Keratinocyte (primary cell): ENCODE measurements around the gene TLL1.

Source experiments
- EZH2 ChIP-seq: IDR thresholded peaks from one replicate; pipeline ENCODE4 v1.6.1; 2012; ENCODE audit warnings: inconsistent platforms, mild to moderate bottlenecking, low read length, moderate library complexity
- TF ChIP-seq, protein P1 (sequence below), 3 experiments: IDR thresholded peaks in 1 of 3; conservative IDR thresholded peaks in 1 of 3; optimal IDR thresholded peaks in 1 of 3; 2 replicates in 2 of 3; 3 replicates in 1 of 3; pipeline versions ENCODE3 to v1.5.1; 2011; ENCODE audit warnings: low read length in 3 of 3, mild to moderate bottlenecking in 3 of 3, moderate library complexity in 2 of 3, control low read depth in 1 of 3, inconsistent platforms in 1 of 3; ENCODE audit not compliant: insufficient read depth in 2 of 3; ENCODE audit errors: extremely low read depth in 1 of 3

DNA sequence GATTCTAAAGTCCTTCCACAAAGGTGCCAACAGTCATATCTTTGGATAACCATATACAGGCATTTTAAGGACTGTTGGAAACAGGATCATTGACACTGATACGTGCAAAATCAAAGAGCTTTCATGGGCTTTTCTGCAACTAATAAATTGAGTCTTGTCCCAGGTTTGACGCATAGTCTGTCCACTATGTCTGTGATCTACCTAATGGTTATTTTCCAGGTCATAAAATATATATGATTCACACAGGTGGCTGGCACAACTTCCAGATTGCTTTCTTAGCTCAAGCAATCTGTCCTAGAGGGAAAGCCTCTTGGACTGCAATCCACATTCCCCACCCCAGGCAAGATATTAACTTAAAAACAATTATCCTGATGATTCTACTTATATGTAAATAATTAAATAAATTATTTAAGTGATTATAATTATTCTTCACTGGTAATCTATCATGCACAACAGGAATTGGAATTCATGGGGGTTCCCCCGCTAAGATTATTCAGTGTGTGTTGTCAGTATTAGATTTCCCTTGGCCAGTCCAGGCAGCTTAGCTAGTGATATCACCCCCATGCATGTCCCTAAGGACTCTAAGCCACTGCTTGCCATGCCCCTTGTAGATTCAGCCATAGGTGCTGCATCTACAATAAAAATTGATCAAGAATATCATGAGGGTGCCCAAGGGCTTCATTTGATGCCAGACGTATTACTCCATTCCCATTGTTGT lies 97.8 kb downstream of the TLL1 start:
- TF ChIP-seq, protein P1, sequence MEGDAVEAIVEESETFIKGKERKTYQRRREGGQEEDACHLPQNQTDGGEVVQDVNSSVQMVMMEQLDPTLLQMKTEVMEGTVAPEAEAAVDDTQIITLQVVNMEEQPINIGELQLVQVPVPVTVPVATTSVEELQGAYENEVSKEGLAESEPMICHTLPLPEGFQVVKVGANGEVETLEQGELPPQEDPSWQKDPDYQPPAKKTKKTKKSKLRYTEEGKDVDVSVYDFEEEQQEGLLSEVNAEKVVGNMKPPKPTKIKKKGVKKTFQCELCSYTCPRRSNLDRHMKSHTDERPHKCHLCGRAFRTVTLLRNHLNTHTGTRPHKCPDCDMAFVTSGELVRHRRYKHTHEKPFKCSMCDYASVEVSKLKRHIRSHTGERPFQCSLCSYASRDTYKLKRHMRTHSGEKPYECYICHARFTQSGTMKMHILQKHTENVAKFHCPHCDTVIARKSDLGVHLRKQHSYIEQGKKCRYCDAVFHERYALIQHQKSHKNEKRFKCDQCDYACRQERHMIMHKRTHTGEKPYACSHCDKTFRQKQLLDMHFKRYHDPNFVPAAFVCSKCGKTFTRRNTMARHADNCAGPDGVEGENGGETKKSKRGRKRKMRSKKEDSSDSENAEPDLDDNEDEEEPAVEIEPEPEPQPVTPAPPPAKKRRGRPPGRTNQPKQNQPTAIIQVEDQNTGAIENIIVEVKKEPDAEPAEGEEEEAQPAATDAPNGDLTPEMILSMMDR (optimal IDR thresholded peaks at IDR 0.05 in 1 of 3, IDR thresholded peaks at IDR 0.05 in 1 of 3, conservative IDR thresholded peaks at IDR 0.05 in 1 of 3; ENCODE audit: extremely low read depth in 1 of 3, insufficient read depth in 2 of 3, low read length in 3 of 3), result no peak
- TF ChIP-seq EZH2, result no peak
